Activated naive CD4-positive, alpha-beta T cell treated with Interleukin-2 at 50 U/mL for 16 hours (primary cell): Measurements from ENCODE around the gene CLHC1.
"Not testable (repeated sequence)": the region's sequence is repeated elsewhere in the genome, so short reads cannot be mapped to it uniquely, and the experiment has no call there.

Experiments used
- DNase-seq: peaks from one replicate; pipeline ENCODE4 v3.0.0-alpha.2; 2020

The CLHC1 gene

GRCh38 chr2:55152475-55153412 lies 79.3 kb downstream of the CLHC1 start:
- DNase-seq, result no peak

DNA sequence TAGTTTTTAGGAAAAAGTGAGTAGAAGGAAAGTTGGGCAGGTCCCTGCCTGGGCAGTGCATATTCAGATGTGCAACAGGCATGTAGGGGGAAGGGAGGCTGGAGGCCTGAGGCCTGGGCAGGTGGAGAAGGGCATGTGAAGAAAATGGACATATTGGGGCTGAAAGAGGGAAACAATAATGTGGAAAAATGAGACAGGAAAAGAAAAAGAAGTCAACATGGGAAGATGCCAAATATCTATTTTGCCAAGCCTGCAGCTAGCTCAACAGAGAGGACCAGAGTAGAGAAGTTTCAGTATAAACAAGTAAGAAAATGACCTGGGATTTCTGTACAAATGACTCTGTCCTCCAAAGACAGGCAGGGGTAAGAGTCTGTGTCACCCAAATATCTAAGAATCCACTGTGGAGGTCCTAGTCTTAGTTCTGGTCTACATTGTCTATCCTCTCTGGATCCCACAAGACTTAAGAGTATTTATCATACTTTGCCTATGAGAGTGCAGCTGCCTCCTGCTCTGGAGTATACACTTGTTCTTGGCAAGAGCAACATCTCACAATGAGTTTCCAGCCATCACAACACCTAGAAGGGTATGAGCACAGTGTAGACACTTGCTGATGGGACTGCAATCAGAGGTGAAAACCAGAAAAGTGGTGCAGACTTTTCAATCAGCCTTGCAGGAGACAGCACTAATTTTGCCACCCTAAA lies 80.2 kb downstream of the CLHC1 start:
- no peak for DNase-seq

GRCh38 chr2:55150834-55151233 lies 81.3 kb downstream of the CLHC1 start:
- DNase-seq, result no peak

DNA sequence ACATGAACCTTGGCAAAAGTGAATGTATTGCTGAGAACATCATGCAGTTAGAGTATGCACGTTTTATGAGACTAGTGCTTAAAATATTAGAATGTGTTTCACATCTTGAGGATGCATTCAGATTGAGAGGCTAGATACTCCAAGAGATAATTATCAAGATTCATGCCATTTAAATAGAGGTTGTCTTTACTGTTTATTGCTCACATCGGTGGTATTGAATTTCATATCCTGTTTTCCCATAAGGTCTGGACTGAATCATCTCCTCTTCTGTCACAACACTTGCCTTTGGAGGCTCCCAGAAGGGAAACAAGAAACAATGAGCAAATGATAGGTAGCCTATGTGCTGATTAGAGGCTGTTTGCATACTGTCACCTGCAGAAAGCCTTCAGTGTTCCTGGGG lies 83.8 kb downstream of the CLHC1 start:
- DNase-seq, result no peak

DNA sequence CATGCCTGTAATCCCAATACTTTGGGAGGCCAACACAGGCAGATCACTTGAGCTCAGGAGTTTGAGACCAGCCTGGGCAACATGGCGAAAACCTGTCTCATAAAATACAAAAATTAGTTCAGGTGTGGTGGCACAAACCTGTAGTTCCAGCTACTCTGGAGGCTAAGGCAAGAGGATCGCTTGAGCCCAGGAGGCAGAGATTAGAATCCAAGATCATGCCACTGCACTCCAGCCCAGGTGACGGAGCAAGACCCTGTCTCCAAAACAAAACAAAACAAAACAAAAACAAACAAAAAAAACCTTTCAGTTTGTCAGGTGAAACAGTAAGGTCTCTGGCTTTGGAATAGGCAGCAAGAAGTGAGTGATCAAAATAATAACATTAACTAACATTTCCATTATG lies 84.6 kb downstream of the CLHC1 start:
- no peak for DNase-seq

GRCh38 chr2:55147041-55147440 lies 85.1 kb downstream of the CLHC1 start:
- no peak for DNase-seq

GRCh38 chr2:55146263-55146662 lies 85.8 kb downstream of the CLHC1 start:
- DNase-seq, result no peak

- no peak for DNase-seq
Observed at GRCh38 chr2:55144922-55145820, 86.9 kb downstream of the CLHC1 start.

DNA sequence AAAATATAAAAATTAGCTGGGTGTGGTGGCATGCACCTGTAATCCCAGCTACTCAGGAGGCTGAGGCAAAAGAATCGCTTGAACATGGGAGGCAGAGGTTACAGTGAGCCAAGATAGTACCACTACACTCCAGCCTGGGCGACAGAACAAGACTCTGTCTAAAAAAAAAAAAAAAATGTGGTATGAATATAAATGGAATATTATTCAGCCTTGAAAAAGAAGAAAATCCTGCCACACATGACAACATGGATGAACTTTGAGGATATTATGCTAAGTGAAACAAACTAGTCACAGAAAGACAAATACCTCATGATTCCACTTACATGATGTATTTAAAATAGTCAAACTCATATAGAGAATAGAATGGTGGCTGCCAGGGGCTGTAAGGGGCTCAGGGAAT lies 88.4 kb downstream of the CLHC1 start:
- DNase-seq, result not testable (repeated sequence)

DNA sequence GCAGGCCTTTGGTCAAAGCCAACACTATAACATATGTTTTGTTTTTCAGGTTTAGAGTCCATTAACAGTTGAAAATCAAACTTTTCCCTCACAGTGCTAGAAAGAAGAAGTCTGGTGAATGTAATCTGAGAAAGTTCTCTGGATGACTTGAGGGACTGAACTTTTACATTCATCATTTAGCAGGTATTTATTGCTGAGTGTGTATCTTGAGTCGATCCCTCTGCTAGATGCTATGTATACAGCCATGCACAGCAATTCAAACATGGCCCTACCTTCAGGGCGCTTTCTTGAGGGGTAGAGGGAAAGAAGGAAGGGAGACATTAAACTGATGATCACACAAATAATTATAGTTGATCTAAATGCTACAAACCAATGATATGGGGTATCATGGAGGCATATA lies 89.6 kb downstream of the CLHC1 start:
- no peak for DNase-seq

- DNase-seq, result no peak
Observed at GRCh38 chr2:55141572-55142413, 90.3 kb downstream of the CLHC1 start.

- no peak for DNase-seq
Observed at GRCh38 chr2:55140316-55141219, 91.5 kb downstream of the CLHC1 start.

- no peak for DNase-seq
Observed at GRCh38 chr2:55139305-55139704, 92.8 kb downstream of the CLHC1 start.

- no peak for DNase-seq
Observed at GRCh38 chr2:55138882-55139229, 93.2 kb downstream of the CLHC1 start.

- no peak for DNase-seq
Observed at GRCh38 chr2:55138014-55138881, 93.8 kb downstream of the CLHC1 start.

DNA sequence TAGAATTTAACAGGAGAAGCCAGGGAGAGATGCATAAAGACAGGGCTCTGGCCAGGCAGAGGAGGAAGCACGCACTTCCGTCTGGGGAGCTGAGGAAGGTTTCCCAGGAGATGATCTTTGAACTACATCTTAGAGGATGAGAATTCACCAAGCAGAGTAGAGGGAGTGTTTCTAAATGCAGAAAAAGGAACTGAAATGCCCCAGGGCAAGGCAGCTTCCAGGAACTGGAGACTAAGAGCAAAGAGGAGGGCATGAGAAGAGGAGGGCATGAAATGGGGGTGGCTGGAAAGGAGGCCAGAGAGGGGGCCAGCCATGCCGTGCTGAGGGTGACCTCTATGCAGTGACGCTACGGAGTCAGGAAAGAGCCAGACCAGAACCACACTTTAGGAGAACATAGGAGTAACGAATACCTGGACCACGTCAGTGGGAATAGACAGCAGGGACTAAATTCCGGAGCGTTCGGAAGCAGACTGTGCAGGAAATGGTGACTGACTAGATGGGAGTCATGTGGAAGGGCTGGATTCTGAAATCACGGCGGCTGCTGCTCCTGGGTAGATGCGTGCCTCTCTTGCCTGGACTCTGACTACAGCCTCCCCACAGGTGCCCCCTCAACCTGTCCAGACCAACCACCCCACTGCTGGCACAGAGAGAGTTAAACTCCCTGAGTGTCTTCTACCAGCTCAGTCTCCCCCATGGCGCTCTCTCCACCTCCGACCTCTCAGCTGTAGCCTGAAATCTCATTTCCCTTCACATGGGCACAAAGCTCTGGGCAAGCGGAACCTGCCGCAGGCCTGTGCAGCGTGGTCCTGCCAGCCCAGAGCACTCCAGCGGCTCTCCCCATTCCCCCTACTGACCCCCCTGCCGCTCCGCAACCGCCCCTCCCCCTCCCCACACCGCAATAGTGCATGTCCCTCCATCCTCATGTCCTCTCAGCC lies 94.8 kb downstream of the CLHC1 start:
- no peak for DNase-seq

DNA sequence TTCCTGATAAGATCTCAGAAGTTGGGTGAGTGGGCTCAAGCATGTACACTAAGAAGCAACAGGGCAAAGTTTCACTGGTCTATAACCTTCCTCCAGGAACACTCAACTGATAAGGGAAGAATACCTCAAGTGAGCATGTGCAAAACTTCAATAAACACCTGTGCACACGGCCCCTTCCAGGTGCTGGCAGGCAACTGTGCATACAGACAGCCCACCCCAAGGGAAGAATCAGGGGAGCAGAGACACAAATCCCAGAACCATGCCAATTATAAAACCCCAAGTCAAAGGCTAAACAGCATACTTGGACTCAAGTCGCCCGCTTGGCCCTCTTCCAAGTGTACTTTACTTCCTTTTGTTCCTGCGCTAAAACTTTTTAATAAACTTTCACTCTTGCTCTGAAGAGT lies 96.0 kb downstream of the CLHC1 start:
- no peak for DNase-seq

- no peak for DNase-seq
Observed at GRCh38 chr2:55135491-55135890, 96.6 kb downstream of the CLHC1 start.

GRCh38 chr2:55134316-55134706 lies 97.8 kb downstream of the CLHC1 start:
- DNase-seq, result peak; percentile 3
